RWPE2 (cell line): ENCODE data around the gene TMEM176A.

Experiments
- ATAC-seq: fragments of 200-7000 bp; cut with Tn5 transposase; 3 replicates; pipeline ENCODE4 v1.9.1; 2021; ENCODE audit warnings: low read depth
- DNase-seq: peaks from one replicate; pipeline ENCODE4 v3.0.0-alpha.2; 2020; ENCODE audit warnings: low spot score
- H3K27ac ChIP-seq: fragments of 450-650 bp; 2 replicates; pipeline ENCODE4 v1.5.1; 2017; ENCODE audit warnings: mild to moderate bottlenecking; ENCODE audit not compliant: poor library complexity, severe bottlenecking
- H3K27me3 ChIP-seq: fragments of 250-450 bp; sonication (Bioruptor Pico); 2 replicates; pipeline ENCODE4 v1.5.1; 2021; ENCODE audit warnings: mild to moderate bottlenecking, moderate library complexity; ENCODE audit not compliant: insufficient read depth, poor library complexity, severe bottlenecking
- H3K36me3 ChIP-seq: fragments of 250-450 bp; sonication (Bioruptor Pico); 2 replicates; pipeline ENCODE4 v1.5.1; 2020; ENCODE audit warnings: low read depth, mild to moderate bottlenecking, moderate library complexity
- H3K4me1 ChIP-seq: fragments of 250-450 bp; sonication (Bioruptor Pico); 2 replicates; pipeline ENCODE4 v1.5.1; 2021; ENCODE audit warnings: mild to moderate bottlenecking, moderate library complexity; ENCODE audit not compliant: insufficient read depth, poor library complexity, severe bottlenecking
- H3K4me3 ChIP-seq: fragments of 250-450 bp; sonication (Bioruptor Pico); 2 replicates; pipeline ENCODE4 v1.5.1; 2021; ENCODE audit warnings: mild to moderate bottlenecking, moderate library complexity; ENCODE audit not compliant: severe bottlenecking
- H3K9me3 ChIP-seq: fragments of 250-450 bp; sonication (Bioruptor Pico); 2 replicates; pipeline ENCODE4 v1.5.1; 2021; ENCODE audit warnings: mild to moderate bottlenecking, moderate library complexity; ENCODE audit not compliant: severe bottlenecking
- CTCF ChIP-seq: fragments of 450-650 bp; IDR thresholded peaks from one replicate; pipeline ENCODE4 v1.5.1; 2017; ENCODE audit warnings: mild to moderate bottlenecking, moderate library complexity; ENCODE audit not compliant: poor library complexity, severe bottlenecking

TMEM176A gene

GRCh38 chr7:150849204-150849775 is 48.7 kb downstream of the TMEM176A start:
- Histone ChIP-seq H3K4me3 (no peak overlapping the region), H3K9me3 (no peaks in the 10 kb centered on the region), H3K4me1 (no peaks in the 10 kb centered on the region), H3K27me3 (peaks cover 12% of the 10 kb centered on the region), H3K36me3 (no peaks in the 10 kb centered on the region), H3K27ac (no peak overlapping the region)
- DNase-seq: no peak
- ATAC-seq: no peak
- TF ChIP-seq CTCF: no peak

- Histone ChIP-seq H3K9me3 (no peaks in the 10 kb centered on the region), H3K27me3 (peaks cover 10% of the 10 kb centered on the region), H3K27ac (no peak overlapping the region), H3K4me3 (no peak overlapping the region), H3K36me3 (no peaks in the 10 kb centered on the region), H3K4me1 (no peaks in the 10 kb centered on the region)
- DNase-seq (no peak), ATAC-seq (no peak)
- TF ChIP-seq CTCF: no peak
Observed at GRCh38 chr7:150850273-150850672, 49.7 kb downstream of the TMEM176A start.

DNA sequence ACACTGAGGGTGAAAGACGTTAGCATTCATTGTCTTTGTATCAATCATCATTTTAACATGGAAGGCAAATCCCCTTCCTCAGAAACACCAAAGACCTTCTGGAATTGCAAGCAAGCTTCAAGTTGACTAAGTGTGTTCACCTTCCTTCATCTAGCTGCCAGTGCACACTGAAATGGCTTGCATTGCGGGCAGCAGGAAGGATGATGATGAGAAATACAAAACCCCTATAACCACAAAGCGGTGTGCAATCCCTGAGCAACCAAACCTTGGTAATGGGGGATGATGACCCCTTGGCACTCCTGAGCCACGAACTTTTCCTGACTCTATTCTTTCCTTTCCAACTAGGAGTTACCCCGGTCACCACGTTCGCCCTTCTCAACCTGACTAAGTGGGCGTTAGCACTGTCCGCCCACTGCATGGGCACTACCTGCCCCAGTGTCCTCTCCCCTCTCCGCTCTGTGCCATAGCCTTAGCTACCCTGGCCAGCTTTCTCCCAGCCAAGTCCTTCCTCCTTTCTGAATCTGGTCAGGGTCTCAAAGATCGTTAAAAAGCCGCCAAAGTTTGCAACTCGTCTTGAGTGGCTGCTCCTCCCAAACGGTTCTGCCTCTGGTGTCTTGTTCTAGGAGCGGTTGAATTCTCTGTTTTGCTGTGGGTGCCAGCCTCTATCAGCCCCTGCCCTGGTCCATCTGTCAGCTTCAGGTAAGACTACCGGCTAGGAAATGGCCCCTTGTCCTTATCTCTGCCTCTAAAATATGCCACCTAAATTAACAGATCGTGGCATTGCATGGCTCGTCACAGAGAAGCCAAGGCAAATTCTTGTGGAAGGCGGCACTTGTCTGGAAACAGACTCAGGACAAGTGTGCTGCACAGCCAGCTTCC is 51.2 kb downstream of the TMEM176A start:
- Histone ChIP-seq H3K9me3 (no peaks in the 10 kb centered on the region), H3K4me3 (no peak overlapping the region), H3K4me1 (peaks cover 7% of the 10 kb centered on the region), H3K27me3 (peaks cover 10% of the 10 kb centered on the region), H3K36me3 (no peaks in the 10 kb centered on the region), H3K27ac (no peak overlapping the region)
- TF ChIP-seq CTCF: no peak
- no peak for DNase-seq
- ATAC-seq: no peak

GRCh38 chr7:150852371-150852905 is 51.9 kb downstream of the TMEM176A start, which contains the start of gene AOC1:
TSS of gene AOC1 (plus strand) at chr7:150852517. CDS start at chr7:150856471, 3,954 bp downstream.
- no peak for TF ChIP-seq CTCF
- ATAC-seq: no peak
- no peaks in the 10 kb centered on the region for H3K9me3 ChIP-seq
- peaks cover 10% of the 10 kb centered on the region for H3K27me3 ChIP-seq
- no peak within 1 kb of the TSS for H3K27ac ChIP-seq
- DNase-seq: no peak
- H3K4me3 ChIP-seq: no peak within 1 kb of the TSS
- no peaks in the 10 kb centered on the region for H3K36me3 ChIP-seq
- peaks cover 7% of the 10 kb centered on the region for H3K4me1 ChIP-seq
